DND-41 (cell line): ENCODE results near the gene AJAP1.

ENCODE experiments used
- ATAC-seq: fragments of 200-7000 bp; cut with Tn5 transposase; 3 replicates; pipeline ENCODE4 v1.9.1; 2021; ENCODE audit warnings: low read depth; ENCODE audit not compliant: insufficient read depth
- DNase-seq: peaks from one replicate; pipeline ENCODE4 v3.0.0-alpha.2; 2020
- H2AFZ ChIP-seq: 2 replicates; pipeline ENCODE4 v1.6.0; 2012; ENCODE audit warnings: low read depth, low read length
- H3K27ac ChIP-seq: 2 replicates; pipeline ENCODE4 v1.5.1; 2012; ENCODE audit warnings: low read length, inconsistent platforms
- H3K27me3 ChIP-seq: fragments of 200-600 bp; sonication (generic); 2 replicates; pipeline ENCODE4 v1.6.0; 2012; ENCODE audit warnings: low read length, mild to moderate bottlenecking, inconsistent platforms; ENCODE audit not compliant: insufficient read depth, poor library complexity
- H3K36me3 ChIP-seq: 2 replicates; pipeline ENCODE4 v1.5.1; 2012; ENCODE audit warnings: low read length, inconsistent platforms; ENCODE audit not compliant: insufficient read depth
- H3K4me1 ChIP-seq: 2 replicates; pipeline ENCODE4 v1.5.1; 2012; ENCODE audit warnings: mild to moderate bottlenecking, low read length; ENCODE audit not compliant: insufficient read depth
- H3K4me2 ChIP-seq: 2 replicates; pipeline ENCODE4 v1.6.0; 2012; ENCODE audit warnings: mild to moderate bottlenecking, moderate library complexity, low read length, inconsistent platforms; ENCODE audit not compliant: insufficient read depth
- H3K4me3 ChIP-seq, 2 experiments: fragments of 200-600 bp in 1 of 2; shearing (Covaris generic) in 1 of 2; 2 replicates each; pipeline ENCODE4 v1.5.1; 2012 to 2016; ENCODE audit warnings: inconsistent platforms in 2 of 2, low read length in 2 of 2, mild to moderate bottlenecking in 2 of 2, low read depth in 1 of 2, moderate library complexity in 1 of 2
- H3K79me2 ChIP-seq: 2 replicates; pipeline ENCODE4 v1.6.0; 2012; ENCODE audit warnings: low read length, inconsistent platforms; ENCODE audit not compliant: insufficient read depth
- H3K9ac ChIP-seq: 2 replicates; pipeline ENCODE4 v1.6.0; 2012; ENCODE audit warnings: low read depth, mild to moderate bottlenecking, inconsistent platforms, low read length, moderate library complexity
- H3K9me3 ChIP-seq: 2 replicates; pipeline ENCODE4 v1.5.1; 2012; ENCODE audit warnings: low read length, moderate library complexity, mild to moderate bottlenecking, inconsistent platforms; ENCODE audit not compliant: insufficient read depth, severe bottlenecking
- H4K20me1 ChIP-seq: 2 replicates; pipeline ENCODE4 v1.6.0; 2012; ENCODE audit warnings: low read length; ENCODE audit not compliant: insufficient read depth
- CTCF ChIP-seq: IDR thresholded peaks from 2 replicates; pipeline ENCODE4 v1.5.1; 2012; ENCODE audit warnings: borderline replicate concordance, low read length, moderate library complexity, mild to moderate bottlenecking; ENCODE audit not compliant: poor library complexity, severe bottlenecking; ENCODE audit errors: extremely low read depth
- EZH2 ChIP-seq: IDR thresholded peaks from 3 replicates; pipeline ENCODE4 v1.6.1; 2012; ENCODE audit warnings: borderline replicate concordance, low read depth, mild to moderate bottlenecking, moderate library complexity, low read length, inconsistent platforms; ENCODE audit not compliant: severe bottlenecking

Gene AJAP1

GRCh38 chr1:4657244-4657789 is 2.9 kb downstream of the AJAP1 start:
- no peak overlapping the region for H3K9ac ChIP-seq
- H3K27me3 ChIP-seq: peaks cover 6% of the 10 kb centered on the region
- no peaks in the 10 kb centered on the region for H3K79me2 ChIP-seq
- no peak overlapping the region for H3K4me2 ChIP-seq
- TF ChIP-seq EZH2 (no peak), CTCF (no peak)
- ATAC-seq (no peak), DNase-seq (no peak)
- H3K9me3 ChIP-seq: no peaks in the 10 kb centered on the region
- H3K4me1 ChIP-seq: no peaks in the 10 kb centered on the region
- H3K27ac ChIP-seq: no peak overlapping the region
- H3K36me3 ChIP-seq: no peaks in the 10 kb centered on the region
- no peak overlapping the region for H3K4me3 ChIP-seq
- H2AFZ ChIP-seq: no peak overlapping the region
- peaks cover 5% of the 10 kb centered on the region; the same call in 1 of the 2 replicates for H4K20me1 ChIP-seq

GRCh38 chr1:4657960-4658541 is 3.6 kb downstream of the AJAP1 start:
- H3K9me3 ChIP-seq: no peaks in the 10 kb centered on the region
- peaks cover 6% of the 10 kb centered on the region for H3K27me3 ChIP-seq
- no peak for ATAC-seq
- no peaks in the 10 kb centered on the region for H3K79me2 ChIP-seq
- H3K4me3 ChIP-seq: no peak overlapping the region
- H3K4me1 ChIP-seq: no peaks in the 10 kb centered on the region
- no peak overlapping the region for H3K9ac ChIP-seq
- no peaks in the 10 kb centered on the region for H3K36me3 ChIP-seq
- no peak for DNase-seq
- no peak overlapping the region for H2AFZ ChIP-seq
- peaks cover 5% of the 10 kb centered on the region; the same call in 1 of the 2 replicates for H4K20me1 ChIP-seq
- no peak overlapping the region for H3K4me2 ChIP-seq
- TF ChIP-seq EZH2 (no peak), CTCF (no peak)
- H3K27ac ChIP-seq: no peak overlapping the region

- Histone ChIP-seq H3K4me2 (no peak overlapping the region), H3K79me2 (no peaks in the 10 kb centered on the region), H3K9me3 (no peaks in the 10 kb centered on the region), H3K27me3 (peaks cover 6% of the 10 kb centered on the region), H3K36me3 (no peaks in the 10 kb centered on the region), H3K27ac (no peak overlapping the region), H3K9ac (no peak overlapping the region), H4K20me1 (peaks cover 5% of the 10 kb centered on the region; the same call in 1 of the 2 replicates), H3K4me1 (no peaks in the 10 kb centered on the region), H3K4me3 (no peak overlapping the region), H2AFZ (no peak overlapping the region)
- ATAC-seq (no peak), DNase-seq (no peak)
- TF ChIP-seq CTCF: no peak
- no peak for TF ChIP-seq EZH2
Observed at GRCh38 chr1:4658643-4659628, 4.5 kb downstream of the AJAP1 start.
